ENCODE measurements around the gene VGLL1.

Gene VGLL1

GRCh38 chrX:136496764-136497555 lies 35.1 kb upstream of the VGLL1 start (continued):
- TF ChIP-seq PRDM6 (tag by site-specific recombination; IDR thresholded peaks at IDR 0.05) (no peak; the same call in 1 of the 2 replicates), SP3 (tag by site-specific recombination; IDR thresholded peaks at IDR 0.05) (peak; percentile 83), ZNF785 (tag by site-specific recombination; IDR thresholded peaks at IDR 0.05) (no peak), ZNF513 (tag by site-specific recombination; IDR thresholded peaks at IDR 0.05) (no peak), WT1 (tag by site-specific recombination; IDR thresholded peaks at IDR 0.05) (0 out of 2 replicates have a peak, but pooled peaks have one; percentile 37), PATZ1 (tag by site-specific recombination; IDR thresholded peaks at IDR 0.05) (peak; percentile 92), KLF9 (tag by site-specific recombination; IDR thresholded peaks at IDR 0.05; ENCODE audit: low read depth) (peak; percentile 84), KLF10 (tag by site-specific recombination; IDR thresholded peaks at IDR 0.05) (peak; percentile 85), ZFHX2 (tag by site-specific recombination; conservative IDR thresholded peaks at IDR 0.05) (peak; percentile 90), ZNF529 (tag by site-specific recombination; IDR thresholded peaks at IDR 0.05; ENCODE audit: insufficient replicate concordance) (no peak)

- H3K36me3 ChIP-seq (ENCODE audit: control insufficient read depth in 2 of 2, insufficient read depth in 1 of 2, low read length in 2 of 2), result peaks cover 22 to 25% of the 10 kb centered on the region in 2 experiments; a peak in 2 of 3 replicates
- H3K4me1 ChIP-seq (ENCODE audit: control insufficient read depth, insufficient read depth, low read length), result peaks cover 2% of the 10 kb centered on the region; the same call in 1 of the 2 replicates
- H3K9me3 ChIP-seq (ENCODE audit: control insufficient read depth, insufficient read depth, low read depth, low read length), result no peaks in the 10 kb centered on the region
- POLR2A ChIA-PET, result interaction anchor here (1.9 kb wide), 1 partner anchor 77 kb away, joined by 9 read pairs; no protein-coding TSS in a partner anchor
- CTCF ChIA-PET, result interaction anchor here (1.2 to 2.1 kb wide), 3 partner anchors 79 to 469 kb away, joined by 3 to 7 read pairs (median 4); no protein-coding TSS in a partner anchor
- H3K27ac ChIP-seq (ENCODE audit: extremely low read depth, low read depth, low read length), result peak within 1 kb of the TSS; percentile 97
- H3K4me3 ChIP-seq (ENCODE audit: low read depth, low read length), result peak within 1 kb of the TSS; percentile 60
- TF ChIP-seq ZBTB26 (tag by site-specific recombination; optimal IDR thresholded peaks at IDR 0.05) (peak; percentile 33), ZNF660 (tag by site-specific recombination; IDR thresholded peaks at IDR 0.05) (no peak), ZFP37 (tag by site-specific recombination; IDR thresholded peaks at IDR 0.05) (0 out of 2 replicates have a peak, but pooled peaks have one; percentile 34), PRDM10 (tag by site-specific recombination; IDR thresholded peaks at IDR 0.05) (0 out of 2 replicates have a peak, but pooled peaks have one; percentile 17), ZNF600 (tag by site-specific recombination; IDR thresholded peaks at IDR 0.05) (no peak), ZNF585B (tag by site-specific recombination; IDR thresholded peaks at IDR 0.05) (no peak), ZNF24 (tag by site-specific recombination; IDR thresholded peaks at IDR 0.05) (0 out of 2 replicates have a peak, but pooled peaks have one; percentile 18), REST (tag by site-specific recombination; IDR thresholded peaks at IDR 0.05) (0 out of 2 replicates have a peak, but pooled peaks have one; percentile 6), ZNF837 (tag by site-specific recombination; IDR thresholded peaks at IDR 0.05) (no peak), GLIS2 (tag by site-specific recombination; IDR thresholded peaks at IDR 0.05) (peak; percentile 67), KLF16 (tag by site-specific recombination; IDR thresholded peaks at IDR 0.05) (0 out of 2 replicates have a peak, but pooled peaks have one; percentile 55)
Measured at GRCh38 chrX:136497556-136498052, 34.4 kb upstream of the VGLL1 start, which contains the start of gene HTATSF1. Gene HTATSF1, plus strand, starts transcription at chrX:136497592. Its CDS starts 93 bp downstream, at chrX:136497685.

All from HEK293 (cell line).